IMR-90 (cell line): ENCODE results near the gene TBC1D1. TPM values are rescaled to one million over a fixed set of nuclear protein-coding genes. Genes with fewer than 3 reads are reported as not detected.

Experiments used
- ATAC-seq: fragments of 200-7000 bp; cut with Tn5 transposase; 2 replicates; pipeline ENCODE4 v1.9.1; 2020; ENCODE audit warnings: low read depth, mild to moderate bottlenecking, moderate library complexity
- BruUV-seq: library from RNA; stranded (reverse); fragments of 400-500 nt; replicated peaks from 2 replicates; lab custom pipeline; 2021; lab: Mats Ljungman, UMichigan
- CTCF ChIA-PET: fragments of 300-600 bp; formaldehyde crosslinking; extraction: SDS; loops from one replicate; lab custom pipeline; 2021; ENCODE audit warnings: antibody characterized with exemption; lab: Yijun Ruan, JAX
- POLR2A ChIA-PET: fragments of 300-600 bp; sonication (Branson Sonifier 250); formaldehyde crosslinking; loops from one replicate; lab custom pipeline; 2022; ENCODE audit warnings: antibody characterized with exemption; ENCODE audit not compliant: unreplicated experiment; lab: Charles Lee
- DNase-seq: peaks from one replicate; pipeline ENCODE4 v3.0.0; 2013
- H2AFZ ChIP-seq: replicated peaks from 2 replicates; pipeline ENCODE3; 2013; ENCODE audit warnings: low read length, mild to moderate bottlenecking; ENCODE audit not compliant: poor library complexity
- H2AK5ac ChIP-seq: 2 replicates; pipeline ENCODE4 v1.6.1; 2013; ENCODE audit warnings: low read depth, low read length, inconsistent platforms
- H2AK9ac ChIP-seq: replicated peaks from 2 replicates; pipeline ENCODE3; 2013; ENCODE audit warnings: mild to moderate bottlenecking, low read depth, low read length, moderate library complexity; ENCODE audit not compliant: poor library complexity
- H2BK120ac ChIP-seq: 2 replicates; pipeline ENCODE4 v1.6.1; 2013; ENCODE audit warnings: low read depth, low read length, inconsistent platforms
- H2BK15ac ChIP-seq: 3 replicates; pipeline ENCODE4 v1.6.1; 2013; ENCODE audit warnings: low read depth, low read length, inconsistent platforms
- H2BK20ac ChIP-seq: 2 replicates; pipeline ENCODE4 v1.6.1; 2013; ENCODE audit warnings: low read depth, mild to moderate bottlenecking, inconsistent platforms, low read length, moderate library complexity
- H2BK5ac ChIP-seq: 2 replicates; pipeline ENCODE4 v1.6.1; 2013; ENCODE audit warnings: mild to moderate bottlenecking, low read depth, low read length, inconsistent platforms; ENCODE audit not compliant: poor library complexity, severe bottlenecking
- H3K14ac ChIP-seq: replicated peaks from 2 replicates; pipeline ENCODE4 v1.6.1; 2013; ENCODE audit warnings: low read depth, low read length, inconsistent platforms
- H3K18ac ChIP-seq: 2 replicates; pipeline ENCODE4 v1.6.1; 2013; ENCODE audit warnings: low read depth, low read length, control low read depth
- H3K23ac ChIP-seq: 2 replicates; pipeline ENCODE4 v1.6.1; 2013; ENCODE audit warnings: low read depth, low read length, inconsistent platforms
- H3K27ac ChIP-seq: 2 replicates; pipeline ENCODE4 v1.5.1; 2013; ENCODE audit warnings: mild to moderate bottlenecking, control low read depth, low read length; ENCODE audit not compliant: insufficient read depth
- H3K27me3 ChIP-seq: 2 replicates; pipeline ENCODE4 v1.6.1; 2013; ENCODE audit warnings: low read length; ENCODE audit not compliant: control insufficient read depth, insufficient read depth
- H3K36me3 ChIP-seq: 2 replicates; pipeline ENCODE4 v1.6.1; 2013; ENCODE audit warnings: low read length, mixed read lengths; ENCODE audit not compliant: control insufficient read depth, insufficient read depth
- H3K4ac ChIP-seq: 2 replicates; pipeline ENCODE4 v1.6.1; 2013; ENCODE audit warnings: low read depth, low read length, inconsistent platforms
- H3K4me1 ChIP-seq: 2 replicates; pipeline ENCODE4 v1.6.1; 2013; ENCODE audit warnings: low read length, mixed read lengths; ENCODE audit not compliant: control insufficient read depth, insufficient read depth
- H3K4me2 ChIP-seq: 2 replicates; pipeline ENCODE4 v1.6.1; 2013; ENCODE audit warnings: low read depth, mild to moderate bottlenecking, control low read depth, low read length, moderate library complexity
- H3K4me3 ChIP-seq: 2 replicates; pipeline ENCODE4 v1.5.1; 2013; ENCODE audit warnings: low read depth, mild to moderate bottlenecking, control low read depth, low read length, moderate library complexity; ENCODE audit not compliant: insufficient read depth
- H3K56ac ChIP-seq: 2 replicates; pipeline ENCODE4 v1.6.1; 2013; ENCODE audit warnings: low read length, inconsistent platforms; ENCODE audit not compliant: insufficient read depth; ENCODE audit errors: extremely low read depth
- H3K79me1 ChIP-seq, 2 experiments: 2 replicates each; pipeline ENCODE4 v1.6.1; 2013; ENCODE audit warnings: low read length in 2 of 2, inconsistent platforms in 1 of 2, low read depth in 1 of 2
- H3K9ac ChIP-seq: 2 replicates; pipeline ENCODE4 v1.6.1; 2013; ENCODE audit warnings: low read depth, low read length, control low read depth
- H3K9me1 ChIP-seq: 2 replicates; pipeline ENCODE4 v1.6.1; 2013; ENCODE audit warnings: low read length, inconsistent platforms; ENCODE audit not compliant: insufficient read depth
- H3K9me3 ChIP-seq: 2 replicates; pipeline ENCODE4 v1.6.1; 2013; ENCODE audit warnings: low read length; ENCODE audit not compliant: control insufficient read depth, insufficient read depth
- H4K20me1 ChIP-seq: 2 replicates; pipeline ENCODE4 v1.6.1; 2013; ENCODE audit warnings: low read length, inconsistent platforms; ENCODE audit not compliant: insufficient read depth
- H4K5ac ChIP-seq: 2 replicates; pipeline ENCODE4 v1.6.1; 2013; ENCODE audit warnings: mild to moderate bottlenecking, low read depth, low read length, control low read depth
- H4K8ac ChIP-seq, 2 experiments: 2 replicates each; pipeline ENCODE4 v1.6.1; 2013; ENCODE audit warnings: low read depth in 2 of 2, low read length in 2 of 2, control low read depth in 1 of 2, inconsistent platforms in 1 of 2
- H4K91ac ChIP-seq: 2 replicates; pipeline ENCODE4 v1.6.1; 2013; ENCODE audit warnings: low read depth, low read length, inconsistent platforms; ENCODE audit not compliant: insufficient read depth
- CEBPB ChIP-seq: IDR thresholded peaks from 2 replicates; pipeline ENCODE4 v1.6.1; 2012; ENCODE audit warnings: low read depth, low read length, improper control_type of control experiment
- CHD1 ChIP-seq: IDR thresholded peaks from 2 replicates; pipeline ENCODE4 v1.6.1; 2012; ENCODE audit warnings: low read depth, low read length, improper control_type of control experiment
- ELK1 ChIP-seq: fragments of 150-350 bp; IDR thresholded peaks from 2 replicates; pipeline ENCODE4 v1.6.1; 2016; ENCODE audit warnings: low read depth, mild to moderate bottlenecking, low read length, moderate library complexity, borderline replicate concordance
- FOS ChIP-seq: fragments of 150-350 bp; IDR thresholded peaks from 2 replicates; pipeline ENCODE4 v1.6.1; 2016; ENCODE audit warnings: low read depth, low read length
- MAFK ChIP-seq: IDR thresholded peaks from 2 replicates; pipeline ENCODE4 v1.6.1; 2012; ENCODE audit warnings: low read depth, low read length, improper control_type of control experiment
- MAZ ChIP-seq: IDR thresholded peaks from 2 replicates; pipeline ENCODE4 v1.6.1; 2012; ENCODE audit warnings: low read depth, mild to moderate bottlenecking, low read length, improper control_type of control experiment, moderate library complexity, borderline replicate concordance
- MXI1 ChIP-seq: IDR thresholded peaks from 2 replicates; pipeline ENCODE4 v1.6.1; 2012; ENCODE audit warnings: low read depth, mild to moderate bottlenecking, low read length, moderate library complexity, borderline replicate concordance
- NFE2L2 ChIP-seq: fragments of 150-350 bp; IDR thresholded peaks from 2 replicates; pipeline ENCODE4 v1.6.1; 2016; ENCODE audit warnings: low read depth, mild to moderate bottlenecking, low read length
- RCOR1 ChIP-seq: IDR thresholded peaks from 2 replicates; pipeline ENCODE4 v1.6.1; 2012; ENCODE audit warnings: mild to moderate bottlenecking, low read length, improper control_type of control experiment; ENCODE audit not compliant: insufficient replicate concordance
- RFX5 ChIP-seq: IDR thresholded peaks from 2 replicates; pipeline ENCODE4 v1.8.0; 2012; ENCODE audit warnings: low read depth, mild to moderate bottlenecking, low read length, moderate library complexity
- WGBS, 2 experiments: methylation state at CpG; one replicate each; pipeline versions ENCODE4 v1.1.5 to v1.1.7; 2013; ENCODE audit warnings: missing lambda C conversion rate in 2 of 2; ENCODE audit not compliant: insufficient read length in 1 of 2; ENCODE audit errors: extremely low coverage in 2 of 2; 5-methylcytosine and 5-hydroxymethylcytosine counted together
- dilution Hi-C: fragments of 300-500 bp; cut with HindIII; formaldehyde crosslinking; loops from one replicate; pipeline ENCODE4 v1.14.3; 2018; ENCODE audit warnings: low sequenced_read_pairs; ENCODE audit not compliant: unreplicated experiment
- in situ Hi-C: fragments of 300-500 bp; cut with MboI; formaldehyde crosslinking; loops from 3 replicates; pipeline ENCODE4 v1.14.3; 2019; ENCODE audit warnings: low sequenced_read_pairs, inconsistent platforms, mixed read lengths
- intact Hi-C: fragments of 100-400 bp; cut with micrococcal nuclease; formaldehyde crosslinking; loops from 2 replicates; pipeline ENCODE4 v1.10.0; 2022
- polyA plus RNA-seq, 3 experiments: library from polyadenylated mRNA; depleted of rRNA; stranded (reverse); fragments of >200 nt; gene quantifications; 2 replicates each; pipeline ENCODE4 v1.2.3, GENCODE V29; 2012; ENCODE audit warnings: low replicate concordance in 1 of 3
- total RNA-seq: library from RNA; depleted of rRNA; stranded (reverse); fragments of >200 nt; gene quantifications from 2 replicates; pipeline ENCODE4 v1.2.3, GENCODE V29; 2012
- TF ChIP-seq, protein P1 (sequence below): fragments of 150-350 bp; IDR thresholded peaks from 2 replicates; pipeline ENCODE4 v1.6.1; 2017; ENCODE audit warnings: mild to moderate bottlenecking, antibody characterized with exemption, low read length, low read depth

TBC1D1 gene
- total and polyA plus RNA-seq, 2 of the 4 experiments (the other 2 are of a cell fraction), result 42.4 to 104 TPM

DNA sequence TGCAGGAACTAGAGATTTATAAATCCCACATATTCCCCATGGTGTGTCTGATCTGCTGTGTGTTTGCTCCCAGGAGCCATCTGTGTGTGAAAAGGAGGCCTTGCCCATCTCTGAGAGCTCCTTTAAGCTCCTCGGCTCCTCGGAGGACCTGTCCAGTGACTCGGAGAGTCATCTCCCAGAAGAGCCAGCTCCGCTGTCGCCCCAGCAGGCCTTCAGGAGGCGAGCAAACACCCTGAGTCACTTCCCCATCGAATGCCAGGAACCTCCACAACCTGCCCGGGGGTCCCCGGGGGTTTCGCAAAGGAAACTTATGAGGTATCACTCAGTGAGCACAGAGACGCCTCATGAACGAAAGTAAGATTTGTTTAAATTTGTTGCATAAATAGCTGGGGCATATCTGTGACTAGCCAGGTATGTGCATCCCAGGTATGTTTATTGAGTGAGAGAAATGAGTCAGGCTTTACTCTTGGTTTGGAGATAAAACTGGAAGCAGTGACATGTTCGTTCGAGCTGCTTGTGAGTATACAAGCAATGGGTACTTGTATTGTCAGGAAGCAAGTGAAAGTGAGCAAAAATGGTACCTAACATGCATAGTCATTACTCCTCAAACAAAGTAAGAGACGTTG is 158.8 kb downstream of the TBC1D1 start:
- ATAC-seq (no peak), DNase-seq (no peak)
- no peak overlapping the region for H2BK5ac ChIP-seq
- CTCF ChIA-PET, result no interaction called here
- H2BK20ac ChIP-seq, result no peak overlapping the region
- H3K27ac ChIP-seq, result no peak overlapping the region
- BruUV-seq, result no TSS peak
- no peak overlapping the region for H2AK5ac ChIP-seq
- H3K4me2 ChIP-seq, result no peak overlapping the region
- H3K79me1 ChIP-seq, result peaks cover 0 to 7% of the 10 kb centered on the region in 2 experiments; a peak in 1 of 4 replicates
- no peak overlapping the region for H2BK120ac ChIP-seq
- POLR2A ChIA-PET, result no interaction called here
- WGBS, 2 experiments, result 94% methylated on average over 5 of the region's 15 CpGs; no CpG with 5 or more reads in 1 of the 2 experiments
- H4K8ac ChIP-seq, result no peak overlapping the region
- no peak overlapping the region for H3K14ac ChIP-seq
- H4K20me1 ChIP-seq, result no peaks in the 10 kb centered on the region
- peaks cover 8% of the 10 kb centered on the region for H3K36me3 ChIP-seq
- dilution Hi-C loops (no loop called here), in situ Hi-C loops (no loop called here), intact Hi-C loops (no loop called here)
- no peak overlapping the region for H3K9ac ChIP-seq
- no peak overlapping the region for H3K18ac ChIP-seq
- TF ChIP-seq RFX5, result no peak
- TF ChIP-seq, protein P1, sequence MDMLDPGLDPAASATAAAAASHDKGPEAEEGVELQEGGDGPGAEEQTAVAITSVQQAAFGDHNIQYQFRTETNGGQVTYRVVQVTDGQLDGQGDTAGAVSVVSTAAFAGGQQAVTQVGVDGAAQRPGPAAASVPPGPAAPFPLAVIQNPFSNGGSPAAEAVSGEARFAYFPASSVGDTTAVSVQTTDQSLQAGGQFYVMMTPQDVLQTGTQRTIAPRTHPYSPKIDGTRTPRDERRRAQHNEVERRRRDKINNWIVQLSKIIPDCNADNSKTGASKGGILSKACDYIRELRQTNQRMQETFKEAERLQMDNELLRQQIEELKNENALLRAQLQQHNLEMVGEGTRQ, result no peak
- no peak for TF ChIP-seq CHD1
- no peak for TF ChIP-seq RCOR1
- TF ChIP-seq MXI1, result no peak
- TF ChIP-seq MAFK, result no peak
- no peak for TF ChIP-seq MAZ
- TF ChIP-seq FOS, result no peak
- no peak for TF ChIP-seq CEBPB
- no peak for TF ChIP-seq NFE2L2
- TF ChIP-seq ELK1, result no peak
- H4K91ac ChIP-seq, result no peak overlapping the region
- H3K56ac ChIP-seq, result no peak overlapping the region
- H3K4ac ChIP-seq, result no peak overlapping the region
- peaks cover 3% of the 10 kb centered on the region; the same call in 1 of the 2 replicates for H3K4me1 ChIP-seq
- H2AK9ac ChIP-seq, result no peak overlapping the region
- H3K9me1 ChIP-seq, result peaks cover 3% of the 10 kb centered on the region; the same call in 1 of the 2 replicates
- no peaks in the 10 kb centered on the region for H3K9me3 ChIP-seq
- no peak overlapping the region for H3K4me3 ChIP-seq
- H2BK15ac ChIP-seq, result no peak overlapping the region
- H3K27me3 ChIP-seq, result no peaks in the 10 kb centered on the region
- no peak overlapping the region for H3K23ac ChIP-seq
- H4K5ac ChIP-seq, result no peak overlapping the region
- H2AFZ ChIP-seq, result no peak overlapping the region
